Measurements from ENCODE around the gene C6orf120. TPM values are rescaled to one million over a fixed set of nuclear protein-coding genes. Genes with fewer than 3 reads are reported as not detected.

C6orf120 gene
- total and polyA plus RNA-seq, 9 of the 15 experiments (the other 6 are each of a cell fraction or from before 2014, with no cell fraction given), result 7.7 to 44.9 (median 34.8) TPM

GRCh38 chr6:169723200-169723909 is 21.4 kb downstream of the C6orf120 start (continued):
- TF ChIP-seq HINFP (tag; conservative IDR thresholded peaks at IDR 0.05; ENCODE audit: low read depth) (no peak), MXI1 (IDR thresholded peaks at IDR 0.05; ENCODE audit: low read depth, low read length) (no peak), POLR2AphosphoS5 (IDR thresholded peaks at IDR 0.05; ENCODE audit: control insufficient read depth, insufficient read depth, low read depth, low read length) (0 out of 2 replicates have a peak, but pooled peaks have one; percentile 16), NFE2L1 (tag; IDR thresholded peaks at IDR 0.05; ENCODE audit: borderline replicate concordance, low read depth) (no peak), TEAD1 (CRISPR knock-in tag; IDR thresholded peaks at IDR 0.05) (peak in 1 of 2 experiments; percentile 60; a peak in 1 of 4 replicates), LARP7 (IDR thresholded peaks at IDR 0.05) (0 out of 2 replicates have a peak, but pooled peaks have one; percentile 17), CBX5 (IDR thresholded peaks at IDR 0.05; ENCODE audit: borderline replicate concordance, low read depth) (no peak), ZNF766 (CRISPR knock-in tag; conservative IDR thresholded peaks at IDR 0.05) (0 out of 2 replicates have a peak, but pooled peaks have one; percentile 4), SNAPC5 (CRISPR knock-in tag; IDR thresholded peaks at IDR 0.05) (no peak), ZNF143 (CRISPR knock-in tag; IDR thresholded peaks at IDR 0.05) (no peak; the same call in 1 of the 2 replicates), MTA3 (IDR thresholded peaks at IDR 0.05; ENCODE audit: borderline replicate concordance) (peak; percentile 60; the same call in 1 of the 2 replicates), USF1 (CRISPR knock-in tag; IDR thresholded peaks at IDR 0.05) (no peak), CBX2 (IDR thresholded peaks at IDR 0.05; ENCODE audit: insufficient read depth, low read length, poor library complexity, severe bottlenecking) (no peak), MEF2D (tag; conservative IDR thresholded peaks at IDR 0.05; ENCODE audit: low read depth) (no peak), NCOA4 (IDR thresholded peaks at IDR 0.05; ENCODE audit: partially characterized antibody) (no peak), SAP30 (IDR thresholded peaks at IDR 0.05; ENCODE audit: borderline replicate concordance, insufficient read depth, low read depth, low read length, poor library complexity, severe bottlenecking) (peak; percentile 63), PHB (CRISPR knock-in tag; IDR thresholded peaks at IDR 0.05) (no peak), ATF4 (CRISPR knock-in tag; IDR thresholded peaks at IDR 0.05) (no peak), ATF3 (IDR thresholded peaks at IDR 0.05) (no peak), ATF3 (CRISPR knock-in tag; conservative IDR thresholded peaks at IDR 0.05) (no peak), MBD2 (IDR thresholded peaks at IDR 0.05; ENCODE audit: borderline replicate concordance, low read depth) (0 out of 2 replicates have a peak, but pooled peaks have one; percentile 13)

All from K562 (cell line).